HG03066 (cell line): ENCODE results near the gene TUT1.
"Not testable (repeated sequence)": the region's sequence is repeated elsewhere in the genome, so short reads cannot be mapped to it uniquely, and the experiment has no call there.

Experiments used
- ATAC-seq: cut with Tn5 transposase; IDR thresholded peaks from one replicate; pipeline ENCODE4 v1.9.1; 2021; ENCODE audit warnings: low read depth; ENCODE audit not compliant: unreplicated experiment

Gene TUT1

GRCh38 chr11:62578541-62578940, 12.8 kb downstream of the TUT1 start:
- ATAC-seq, result no peak

DNA sequence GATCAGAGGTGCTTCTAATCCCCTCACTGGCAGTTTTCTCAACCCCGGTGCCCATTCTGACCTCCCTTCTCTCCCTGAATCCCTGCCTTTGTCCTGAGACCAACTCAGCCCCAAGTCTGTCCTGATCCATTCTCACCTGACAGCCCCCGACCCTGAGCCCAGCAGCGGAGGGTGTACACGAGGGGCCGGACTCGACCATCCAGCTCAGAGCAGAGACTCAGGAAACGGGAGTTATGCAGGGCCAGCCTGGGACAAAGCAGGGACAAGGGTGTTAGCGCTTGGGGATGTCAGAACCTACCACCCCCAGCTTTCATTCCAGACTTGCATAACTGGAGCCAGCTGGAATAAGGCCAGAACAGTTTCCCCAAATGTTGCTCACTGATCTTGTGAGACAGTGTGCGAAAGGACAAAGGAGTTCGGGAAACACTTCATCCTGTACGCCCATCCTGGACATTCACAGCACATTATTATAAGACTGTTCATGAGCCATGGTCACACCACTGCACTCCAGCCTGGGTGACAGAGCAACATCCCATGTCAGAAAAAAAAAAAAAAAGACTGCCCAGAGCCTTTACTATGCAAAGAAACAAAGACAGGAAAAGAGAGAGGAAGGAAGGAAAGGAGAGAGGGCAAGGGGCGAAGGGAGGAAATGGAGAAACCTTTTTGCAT, 14.1 kb downstream of the TUT1 start:
- no peak for ATAC-seq

GRCh38 chr11:62575837-62576236, 15.5 kb downstream of the TUT1 start:
- no peak for ATAC-seq

GRCh38 chr11:62575156-62575555, 16.2 kb downstream of the TUT1 start:
- ATAC-seq, result no peak

GRCh38 chr11:62574363-62575071, 16.8 kb downstream of the TUT1 start:
- ATAC-seq, result no peak

DNA sequence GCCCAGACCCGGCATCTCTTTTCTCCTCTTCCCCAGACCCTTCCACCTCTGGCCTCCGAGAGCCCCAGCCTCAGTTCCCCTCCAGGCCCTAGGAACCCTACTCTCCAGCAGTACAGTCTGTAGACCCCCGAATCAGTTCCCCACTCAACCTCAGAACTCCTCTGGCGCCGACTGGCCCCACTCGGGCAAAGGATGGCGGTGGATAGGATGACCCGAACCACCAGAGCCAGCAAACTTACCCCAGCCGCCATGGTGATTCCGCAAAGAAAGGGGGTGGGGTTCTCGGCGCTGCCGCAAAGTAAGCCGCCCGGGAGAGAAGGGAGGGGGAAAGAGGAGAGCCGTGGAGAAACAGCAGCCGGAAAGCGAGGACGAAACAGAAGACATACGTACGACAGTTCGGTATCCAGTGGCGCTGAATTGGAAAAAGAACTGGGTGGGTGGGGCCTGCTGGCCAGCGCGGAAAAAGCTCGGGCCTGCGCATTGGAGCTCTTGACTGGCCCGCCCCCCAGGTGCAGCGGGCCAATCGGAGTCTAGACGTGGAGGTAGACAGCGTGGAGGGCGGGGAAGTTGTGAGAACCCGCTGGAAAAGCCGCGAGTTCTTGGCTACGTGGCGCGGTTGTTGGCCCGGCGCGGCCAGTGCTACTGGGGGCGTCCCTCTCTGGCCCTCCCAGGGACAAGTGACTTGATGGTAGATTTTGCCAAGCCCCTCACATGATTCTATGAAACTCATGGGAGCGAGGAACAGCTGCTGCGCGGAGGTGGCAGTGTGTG, 17.5 kb downstream of the TUT1 start, which contains the start of gene EEF1G:
EEF1G (minus strand) TSS at position 300 of the 771 bp plus-strand sequence; CDS start at position 251, 49 bp downstream.
- peak; percentile 84 for ATAC-seq

DNA sequence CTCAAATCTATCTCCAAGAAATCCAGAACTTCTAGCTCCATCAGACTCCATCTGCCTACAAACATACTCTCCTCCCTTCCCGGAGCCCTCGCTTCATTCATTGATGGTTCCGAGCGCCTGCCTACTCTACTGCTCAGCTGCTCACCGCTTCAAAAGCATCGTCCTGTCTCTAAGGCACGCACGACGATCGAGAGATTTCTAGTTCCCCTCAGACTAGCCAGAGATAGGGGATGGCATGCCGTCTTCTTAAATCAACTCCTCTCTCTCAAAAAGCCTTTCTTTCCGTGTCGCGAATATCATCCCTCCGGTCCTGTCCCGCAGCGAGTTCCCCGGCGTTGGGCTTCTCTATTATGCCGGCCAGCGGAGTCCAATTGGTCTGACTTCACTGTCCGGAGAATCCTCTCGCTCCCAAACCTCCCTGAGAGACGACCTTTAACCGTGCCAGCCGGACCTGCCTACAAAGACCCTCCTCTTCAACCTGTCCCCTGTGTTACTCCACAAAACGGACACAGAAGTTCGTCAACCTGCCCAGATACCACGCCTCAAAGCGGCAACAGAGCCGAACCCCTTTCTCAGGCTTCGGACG, 18.2 kb downstream of the TUT1 start:
- ATAC-seq, result no peak

GRCh38 chr11:62572431-62572830, 18.9 kb downstream of the TUT1 start:
- no peak for ATAC-seq

- ATAC-seq, result not testable (repeated sequence)
Observed at GRCh38 chr11:62571493-62571892, 19.8 kb downstream of the TUT1 start.

DNA sequence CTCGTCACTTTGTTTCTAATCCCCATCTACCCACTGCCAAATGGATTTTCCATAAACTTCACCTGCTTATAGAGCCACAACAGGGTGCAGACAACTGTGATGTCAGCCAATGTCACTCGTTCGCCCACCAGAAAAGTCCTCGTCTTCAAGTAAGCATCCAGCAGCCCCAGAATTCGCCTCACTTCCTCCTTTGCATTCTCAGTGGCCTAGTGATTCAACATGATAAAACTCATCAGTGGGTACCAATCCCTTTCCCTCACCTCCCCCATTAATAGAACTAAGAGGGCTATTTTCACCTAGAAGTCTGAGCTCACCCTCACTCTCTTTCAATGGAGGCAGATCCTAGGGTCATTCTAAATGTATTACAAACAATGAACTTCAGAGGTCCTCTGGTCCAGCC, 20.4 kb downstream of the TUT1 start:
- not testable (repeated sequence) for ATAC-seq

- no peak for ATAC-seq
Observed at GRCh38 chr11:62569611-62570010, 21.7 kb downstream of the TUT1 start.

GRCh38 chr11:62567018-62567633, 24.2 kb downstream of the TUT1 start:
- no peak for ATAC-seq

DNA sequence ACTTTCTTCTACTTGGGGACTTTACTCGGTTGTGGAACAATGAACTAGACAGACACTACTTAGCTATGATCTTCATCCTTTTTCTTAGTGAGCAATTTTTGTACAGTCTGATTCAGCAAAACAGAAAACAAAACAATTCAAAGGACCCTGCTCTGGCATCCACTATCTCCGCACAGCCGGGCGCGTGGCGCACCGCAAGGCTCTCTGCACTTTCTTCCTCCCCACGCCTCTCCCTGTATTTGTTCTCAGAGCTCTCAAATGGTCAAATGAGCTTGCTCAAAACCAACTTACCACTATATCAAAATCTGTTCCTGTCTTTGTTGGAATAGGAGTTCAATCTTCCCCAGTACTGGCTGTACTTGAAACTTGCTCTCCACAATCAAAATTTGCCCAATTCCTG, 25.1 kb downstream of the TUT1 start:
- ATAC-seq, result no peak

DNA sequence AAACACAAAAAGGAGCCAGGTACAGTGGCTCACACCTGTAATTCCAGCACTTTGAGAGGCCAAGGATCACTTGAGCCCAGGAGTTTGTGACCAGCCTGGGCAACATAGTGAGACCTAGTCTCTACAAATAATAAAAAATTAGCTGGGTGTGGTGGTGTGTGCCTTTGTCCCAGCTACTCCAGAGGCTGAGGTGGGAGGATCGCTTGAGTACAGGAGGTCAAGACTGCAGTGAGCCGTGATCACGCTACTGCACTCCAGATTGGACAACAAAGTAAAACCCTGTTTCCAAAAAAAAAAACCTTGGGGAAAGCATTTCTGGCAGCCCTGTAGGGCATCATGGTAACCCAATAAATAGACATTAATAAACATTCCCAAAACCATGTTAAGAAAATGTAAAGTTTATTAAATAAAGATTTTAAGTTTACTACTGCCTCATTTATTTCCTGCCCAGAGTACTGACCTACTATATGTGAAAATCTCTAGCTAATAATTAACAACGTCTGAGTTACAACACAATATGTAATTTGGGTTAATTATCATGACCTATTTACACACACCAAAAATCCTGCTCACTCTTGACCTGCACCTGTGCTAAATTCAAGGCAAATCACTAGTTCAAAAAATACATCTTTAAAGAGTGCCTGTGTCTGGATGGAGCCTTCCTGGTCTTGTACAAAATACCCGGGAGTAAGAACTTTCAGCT, 26.1 kb downstream of the TUT1 start:
- ATAC-seq, result no peak

DNA sequence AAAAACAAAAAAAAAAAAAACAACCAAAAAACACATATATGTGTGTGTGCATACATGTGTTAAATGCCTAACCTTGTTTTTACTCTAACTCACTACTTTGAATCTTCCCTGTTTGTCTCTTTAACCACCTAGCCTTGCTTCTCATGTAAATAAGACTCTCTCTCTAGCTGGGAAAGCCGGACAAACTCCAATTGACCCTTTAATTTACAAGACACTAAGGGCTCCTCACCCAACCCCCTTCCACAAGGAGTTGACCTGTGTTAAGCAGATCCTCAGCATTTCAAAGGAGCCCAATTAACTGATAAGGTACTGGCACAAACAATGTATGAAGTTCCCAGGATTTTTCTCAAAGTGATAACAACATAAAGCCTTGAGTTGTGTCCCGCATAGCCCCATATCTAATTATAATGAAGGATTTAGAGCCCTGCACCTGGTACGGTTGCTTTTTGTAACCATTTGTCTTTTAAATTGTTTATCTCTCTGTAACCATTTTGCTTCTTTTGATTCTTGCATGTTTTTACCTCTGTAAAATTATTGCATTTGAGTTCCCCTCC, 29.6 kb downstream of the TUT1 start:
- not testable (repeated sequence) for ATAC-seq

- no peak for ATAC-seq
Observed at GRCh38 chr11:62560566-62561103, 30.7 kb downstream of the TUT1 start.

DNA sequence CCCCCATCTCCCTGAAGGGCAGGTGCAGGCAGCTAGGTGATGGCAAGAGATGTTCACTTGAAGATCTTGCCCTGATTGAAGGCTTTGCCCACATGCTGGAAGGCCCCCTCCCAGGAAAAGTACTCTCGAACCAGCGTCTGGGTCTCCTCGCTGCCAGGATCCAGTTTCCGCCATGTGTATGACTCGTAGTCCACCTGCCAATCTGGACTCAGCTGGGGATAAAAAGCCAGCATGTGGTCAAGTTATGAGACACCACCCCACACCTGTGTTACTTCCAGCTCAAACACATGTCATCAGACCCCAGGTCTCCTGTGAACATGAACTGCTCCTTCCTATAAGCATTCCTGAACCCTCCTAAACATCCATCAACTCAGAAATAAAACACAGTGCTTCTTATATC, 31.7 kb downstream of the TUT1 start:
- ATAC-seq, result not testable (repeated sequence)

GRCh38 chr11:62559204-62559603, 32.1 kb downstream of the TUT1 start:
- ATAC-seq, result no peak

DNA sequence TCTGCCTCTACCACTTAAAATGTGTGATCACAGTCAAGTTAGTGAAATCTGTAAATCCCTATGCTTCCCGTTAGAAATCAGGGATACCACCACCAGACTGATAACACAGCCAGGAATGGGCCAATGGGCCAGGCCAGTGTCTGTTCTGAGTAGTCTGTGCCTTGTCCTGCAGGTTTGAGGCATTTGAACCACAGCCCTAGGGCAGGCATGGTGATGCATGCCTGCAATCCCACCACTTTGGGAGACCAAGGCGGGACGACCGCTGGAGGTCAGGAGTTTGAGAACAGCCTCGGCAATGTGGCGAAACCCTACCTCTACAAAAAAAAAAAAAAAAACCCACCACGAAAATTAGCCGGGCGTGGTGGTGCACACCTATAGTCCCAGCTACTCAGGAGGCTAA, 32.7 kb downstream of the TUT1 start:
- ATAC-seq, result no peak
